Tibial nerve (tissue), 3 donors: ENCODE data around the gene IL11RA.

Experiments used
- CTCF ChIP-seq, 5 experiments: fragments of 200-600 bp in 3 of 5; fragments of 450-650 bp in 2 of 5; sonication (generic) in 3 of 5; IDR thresholded peaks; one replicate each; pipeline ENCODE4 v1.5.1; 2016 to 2019; ENCODE audit warnings: antibody characterized with exemption in 5 of 5, mild to moderate bottlenecking in 3 of 5, moderate library complexity in 2 of 5
- POLR2A ChIP-seq, 2 donors: fragments of 450-650 bp; IDR thresholded peaks; one replicate each; pipeline ENCODE4 v1.6.1; 2017; ENCODE audit warnings: antibody characterized with exemption in 2 of 2, mild to moderate bottlenecking in 2 of 2, moderate library complexity in 2 of 2

DNA sequence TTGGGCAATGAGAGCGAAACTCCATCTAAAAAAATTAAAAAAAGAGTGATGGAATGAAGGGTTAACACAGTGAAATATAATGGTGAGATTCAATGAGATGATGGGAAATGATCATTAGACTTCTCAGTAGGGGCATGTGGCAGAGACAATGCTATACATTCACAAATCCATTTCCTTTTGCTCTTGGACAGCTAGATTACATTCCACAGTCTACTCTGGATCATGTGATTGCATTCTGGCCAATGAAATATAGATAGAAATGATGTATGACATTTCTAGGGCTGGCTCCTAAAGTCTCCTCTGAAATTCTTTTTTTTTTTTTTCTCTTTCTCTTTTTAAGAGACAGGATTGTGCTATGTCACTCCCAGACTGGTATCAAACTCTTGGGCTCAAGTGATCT, 9.3 kb upstream of the IL11RA start:
- TF ChIP-seq CTCF (IDR thresholded peaks at IDR 0.05) (no peak), POLR2A (IDR thresholded peaks at IDR 0.05) (no peak)
